Measurements from ENCODE around the gene C6orf89.

C6orf89 gene

GRCh38 chr6:36973190-36973589, 87.4 kb downstream of the C6orf89 start:
- H3K27ac Mint-ChIP-seq: no peak overlapping the region
- no peaks in the 10 kb centered on the region for H3K27me3 Mint-ChIP-seq (ENCODE audit: low read depth)
- no peaks in the 10 kb centered on the region for H3K4me1 Mint-ChIP-seq
- H3K9me3 Mint-ChIP-seq: no peaks in the 10 kb centered on the region
- H3K4me3 Mint-ChIP-seq: no peak overlapping the region
- peaks cover 78% of the 10 kb centered on the region for H3K36me3 Mint-ChIP-seq (ENCODE audit: low read depth)
- TF ChIP-seq, protein P1, sequence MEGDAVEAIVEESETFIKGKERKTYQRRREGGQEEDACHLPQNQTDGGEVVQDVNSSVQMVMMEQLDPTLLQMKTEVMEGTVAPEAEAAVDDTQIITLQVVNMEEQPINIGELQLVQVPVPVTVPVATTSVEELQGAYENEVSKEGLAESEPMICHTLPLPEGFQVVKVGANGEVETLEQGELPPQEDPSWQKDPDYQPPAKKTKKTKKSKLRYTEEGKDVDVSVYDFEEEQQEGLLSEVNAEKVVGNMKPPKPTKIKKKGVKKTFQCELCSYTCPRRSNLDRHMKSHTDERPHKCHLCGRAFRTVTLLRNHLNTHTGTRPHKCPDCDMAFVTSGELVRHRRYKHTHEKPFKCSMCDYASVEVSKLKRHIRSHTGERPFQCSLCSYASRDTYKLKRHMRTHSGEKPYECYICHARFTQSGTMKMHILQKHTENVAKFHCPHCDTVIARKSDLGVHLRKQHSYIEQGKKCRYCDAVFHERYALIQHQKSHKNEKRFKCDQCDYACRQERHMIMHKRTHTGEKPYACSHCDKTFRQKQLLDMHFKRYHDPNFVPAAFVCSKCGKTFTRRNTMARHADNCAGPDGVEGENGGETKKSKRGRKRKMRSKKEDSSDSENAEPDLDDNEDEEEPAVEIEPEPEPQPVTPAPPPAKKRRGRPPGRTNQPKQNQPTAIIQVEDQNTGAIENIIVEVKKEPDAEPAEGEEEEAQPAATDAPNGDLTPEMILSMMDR (IDR thresholded peaks at IDR 0.05; ENCODE audit: unreplicated experiment in 3 of 3): no peak

DNA sequence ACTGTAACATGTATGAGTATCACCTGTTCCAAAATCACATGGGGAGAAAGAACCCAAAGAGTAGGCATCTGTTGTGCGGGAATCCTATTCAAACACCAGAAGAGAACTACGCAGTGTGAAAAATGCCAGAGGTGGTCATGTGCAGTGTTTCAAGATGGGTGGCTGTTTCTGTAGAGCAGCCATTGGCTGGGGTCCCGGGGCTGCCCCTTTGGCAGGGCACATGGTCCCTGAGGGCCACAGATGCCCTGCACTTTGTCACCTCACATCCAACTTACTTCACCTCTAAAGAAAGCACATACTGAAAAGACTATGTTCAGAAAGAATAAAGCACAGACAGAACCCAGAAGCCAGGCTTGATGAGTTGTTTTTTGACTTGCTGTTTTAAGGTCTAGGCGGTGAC, 87.9 kb downstream of the C6orf89 start:
- Mint-ChIP-seq H3K9me3 (no peaks in the 10 kb centered on the region), H3K4me3 (no peak overlapping the region), H3K4me1 (no peaks in the 10 kb centered on the region), H3K27me3 (ENCODE audit: low read depth) (no peaks in the 10 kb centered on the region), H3K27ac (no peak overlapping the region), H3K36me3 (ENCODE audit: low read depth) (peaks cover 74% of the 10 kb centered on the region)
- TF ChIP-seq, protein P1 (IDR thresholded peaks at IDR 0.05; ENCODE audit: unreplicated experiment in 3 of 3): no peak

GRCh38 chr6:36975231-36976006, 89.7 kb downstream of the C6orf89 start:
- H3K4me1 Mint-ChIP-seq: peaks cover 16% of the 10 kb centered on the region
- H3K27ac Mint-ChIP-seq: no peak overlapping the region
- peaks cover 66% of the 10 kb centered on the region for H3K36me3 Mint-ChIP-seq (ENCODE audit: low read depth)
- TF ChIP-seq, protein P1 (IDR thresholded peaks at IDR 0.05; ENCODE audit: unreplicated experiment in 3 of 3): no peak
- no peaks in the 10 kb centered on the region for H3K27me3 Mint-ChIP-seq (ENCODE audit: low read depth)
- H3K4me3 Mint-ChIP-seq: no peak overlapping the region
- no peaks in the 10 kb centered on the region for H3K9me3 Mint-ChIP-seq

GRCh38 chr6:36976007-36976264, 90.2 kb downstream of the C6orf89 start:
- H3K27me3 Mint-ChIP-seq (ENCODE audit: low read depth): no peaks in the 10 kb centered on the region
- H3K36me3 Mint-ChIP-seq (ENCODE audit: low read depth): peaks cover 65% of the 10 kb centered on the region
- H3K27ac Mint-ChIP-seq: no peak overlapping the region

DNA sequence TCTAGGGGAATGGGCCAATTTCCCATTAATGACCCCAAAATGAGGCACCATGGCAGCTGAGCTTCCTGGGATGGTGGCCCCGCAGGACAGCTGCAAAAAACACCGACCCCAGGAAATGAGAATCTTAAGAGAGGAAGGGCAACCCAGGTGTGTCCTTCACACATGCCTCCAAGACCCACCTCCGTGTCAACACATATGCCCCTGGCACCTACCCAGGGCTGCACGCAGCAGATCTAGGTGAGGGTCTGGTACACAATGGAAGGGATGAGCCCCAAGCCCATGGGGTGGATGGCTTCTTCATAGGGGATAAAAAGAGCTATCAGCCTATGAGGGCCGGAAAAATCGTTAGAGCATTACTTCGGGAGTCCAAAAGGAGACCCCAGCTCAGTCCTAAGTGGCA, 90.8 kb downstream of the C6orf89 start:
- Mint-ChIP-seq H3K9me3 (no peaks in the 10 kb centered on the region), H3K27ac (no peak overlapping the region), H3K4me3 (no peak overlapping the region), H3K27me3 (ENCODE audit: low read depth) (no peaks in the 10 kb centered on the region), H3K4me1 (peaks cover 24% of the 10 kb centered on the region), H3K36me3 (ENCODE audit: low read depth) (peaks cover 66% of the 10 kb centered on the region)
- TF ChIP-seq, protein P1 (IDR thresholded peaks at IDR 0.05; ENCODE audit: unreplicated experiment in 3 of 3): no peak

More at GRCh38 chr6:36976007-36976264, 90.2 kb downstream of the C6orf89 start:
- TF ChIP-seq, protein P1 (IDR thresholded peaks at IDR 0.05; ENCODE audit: unreplicated experiment in 3 of 3): no peak
- no peaks in the 10 kb centered on the region for H3K9me3 Mint-ChIP-seq
- no peak overlapping the region for H3K4me3 Mint-ChIP-seq
- H3K4me1 Mint-ChIP-seq: peaks cover 22% of the 10 kb centered on the region

DNA sequence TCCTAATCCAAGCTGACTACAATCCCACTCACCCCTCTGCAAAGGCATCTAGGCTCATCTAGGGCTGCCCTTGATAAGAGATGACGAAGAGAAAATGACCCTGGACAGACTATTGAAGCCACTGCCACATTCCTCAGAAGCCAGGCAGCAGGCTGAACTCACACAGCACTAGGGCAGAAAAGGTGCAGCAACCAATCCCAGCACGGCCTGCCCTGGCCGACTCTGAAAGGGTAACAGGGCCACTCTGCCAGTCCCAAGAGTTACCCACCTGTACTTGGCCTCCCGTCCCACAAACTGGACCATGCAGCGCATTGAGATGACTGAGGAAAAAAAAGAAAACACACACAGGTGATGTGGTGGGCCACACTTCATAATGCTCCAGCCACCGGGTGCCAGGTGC, 91.2 kb downstream of the C6orf89 start:
- Mint-ChIP-seq H3K27me3 (ENCODE audit: low read depth) (no peaks in the 10 kb centered on the region), H3K4me1 (peaks cover 28% of the 10 kb centered on the region), H3K4me3 (no peak overlapping the region), H3K9me3 (no peaks in the 10 kb centered on the region), H3K36me3 (ENCODE audit: low read depth) (peaks cover 66% of the 10 kb centered on the region), H3K27ac (no peak overlapping the region)
- TF ChIP-seq, protein P1 (IDR thresholded peaks at IDR 0.05; ENCODE audit: unreplicated experiment in 3 of 3): no peak

Measured in nephron (organoid).